ENCODE data around the gene RPS6KA2.

Gene RPS6KA2

DNA sequence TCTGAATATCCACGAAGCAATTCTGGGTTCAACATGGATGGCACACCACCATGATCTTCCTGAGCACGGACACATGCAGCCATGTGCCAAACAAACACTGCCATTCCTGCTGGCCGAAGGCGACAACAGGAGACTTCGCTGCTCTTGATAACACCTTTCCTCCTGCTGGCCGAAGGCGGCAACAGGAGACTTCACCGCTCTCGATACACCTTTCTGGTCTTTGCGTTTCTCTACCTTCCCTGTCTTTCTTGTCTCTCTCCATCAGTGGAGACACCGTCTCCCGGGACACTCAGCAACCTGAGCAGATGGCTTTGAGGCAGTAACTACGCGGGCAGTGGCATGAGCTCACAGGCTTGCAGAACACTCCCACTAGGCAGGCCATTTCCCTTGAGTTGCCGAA lies 189.4 kb downstream of the RPS6KA2 start:
- TF ChIP-seq ARNT (IDR thresholded peaks at IDR 0.05): no peak
- no peak for TF ChIP-seq FOXA1 (IDR thresholded peaks at IDR 0.05)
- no peak for TF ChIP-seq ZNF384 (IDR thresholded peaks at IDR 0.05)
- no peak for TF ChIP-seq SUZ12 (IDR thresholded peaks at IDR 0.05)
- ChIA-PET CTCF (no interaction called here), POLR2A (no interaction called here)
- DNase-seq (ENCODE audit: extremely low spot score): no peak

DNA sequence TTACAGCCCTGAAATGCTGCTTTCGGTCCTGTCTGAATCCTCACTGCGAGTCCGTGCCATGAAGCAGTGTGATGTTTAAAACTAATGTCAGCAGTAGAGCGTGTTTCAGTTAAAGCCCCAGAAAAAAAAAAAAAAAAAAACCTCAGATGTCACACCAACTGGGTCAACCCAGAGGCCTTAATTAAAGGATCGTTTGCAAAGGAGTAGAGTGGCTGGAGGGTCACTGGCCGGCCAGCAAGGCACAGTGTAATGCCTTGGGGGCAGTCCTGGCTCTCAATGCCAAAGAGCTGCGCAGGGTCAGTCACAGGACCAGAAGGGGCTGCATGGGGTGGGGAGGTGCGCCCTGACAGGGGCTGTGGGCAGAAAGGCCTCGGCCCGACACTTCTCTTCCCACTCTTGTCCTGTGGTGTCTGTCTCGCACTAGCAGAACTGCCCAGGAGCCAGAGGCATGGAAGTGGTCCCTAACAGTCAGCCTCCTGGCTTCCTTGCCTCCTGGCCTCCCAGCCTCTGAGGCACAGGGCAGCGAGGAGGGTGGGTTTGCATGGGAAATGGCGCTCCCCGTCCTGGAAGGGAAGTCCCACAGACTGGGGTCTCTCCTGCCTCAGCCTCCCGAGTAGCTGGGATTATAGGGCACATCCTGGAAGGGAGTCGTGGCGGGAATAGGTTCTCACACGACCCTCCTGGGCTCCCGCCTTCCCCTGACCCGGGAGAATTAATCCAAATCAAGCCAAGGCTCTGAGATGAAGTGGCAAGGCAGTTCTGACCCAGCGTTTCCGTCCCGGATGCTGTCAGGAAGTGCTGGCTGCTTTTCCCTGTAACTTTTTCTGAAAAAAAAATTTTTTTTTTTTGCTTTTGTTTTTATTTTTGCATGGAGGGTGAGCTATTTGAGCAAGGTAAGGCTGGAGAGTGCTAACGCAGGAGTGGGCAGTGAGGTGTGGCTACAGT lies 190.6 kb downstream of the RPS6KA2 start:
- ChIA-PET POLR2A (no interaction called here), CTCF (no interaction called here)
- TF ChIP-seq FOXK2 (IDR thresholded peaks at IDR 0.05) (no peak), ELF4 (IDR thresholded peaks at IDR 0.05) (no peak), TARDBP (IDR thresholded peaks at IDR 0.05) (no peak), BHLHE40 (IDR thresholded peaks at IDR 0.05; ENCODE audit: borderline replicate concordance) (no peak), ZNF384 (IDR thresholded peaks at IDR 0.05) (no peak), ARNT (IDR thresholded peaks at IDR 0.05) (no peak), SUZ12 (IDR thresholded peaks at IDR 0.05) (no peak), FOXA1 (IDR thresholded peaks at IDR 0.05) (no peak), LEF1 (IDR thresholded peaks at IDR 0.05; ENCODE audit: borderline replicate concordance) (no peak), CTBP1 (IDR thresholded peaks at IDR 0.05; ENCODE audit: borderline replicate concordance) (no peak), HDGF (IDR thresholded peaks at IDR 0.05; ENCODE audit: borderline replicate concordance) (no peak), FOXM1 (IDR thresholded peaks at IDR 0.05; ENCODE audit: borderline replicate concordance) (no peak), L3MBTL2 (conservative IDR thresholded peaks at IDR 0.05) (no peak), NFRKB (IDR thresholded peaks at IDR 0.05) (no peak), SP1 (IDR thresholded peaks at IDR 0.05) (no peak)
- TF ChIP-seq, protein P1, sequence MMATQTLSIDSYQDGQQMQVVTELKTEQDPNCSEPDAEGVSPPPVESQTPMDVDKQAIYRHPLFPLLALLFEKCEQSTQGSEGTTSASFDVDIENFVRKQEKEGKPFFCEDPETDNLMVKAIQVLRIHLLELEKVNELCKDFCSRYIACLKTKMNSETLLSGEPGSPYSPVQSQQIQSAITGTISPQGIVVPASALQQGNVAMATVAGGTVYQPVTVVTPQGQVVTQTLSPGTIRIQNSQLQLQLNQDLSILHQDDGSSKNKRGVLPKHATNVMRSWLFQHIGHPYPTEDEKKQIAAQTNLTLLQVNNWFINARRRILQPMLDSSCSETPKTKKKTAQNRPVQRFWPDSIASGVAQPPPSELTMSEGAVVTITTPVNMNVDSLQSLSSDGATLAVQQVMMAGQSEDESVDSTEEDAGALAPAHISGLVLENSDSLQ (IDR thresholded peaks at IDR 0.05): no peak
- no peak for DNase-seq (ENCODE audit: extremely low spot score)

DNA sequence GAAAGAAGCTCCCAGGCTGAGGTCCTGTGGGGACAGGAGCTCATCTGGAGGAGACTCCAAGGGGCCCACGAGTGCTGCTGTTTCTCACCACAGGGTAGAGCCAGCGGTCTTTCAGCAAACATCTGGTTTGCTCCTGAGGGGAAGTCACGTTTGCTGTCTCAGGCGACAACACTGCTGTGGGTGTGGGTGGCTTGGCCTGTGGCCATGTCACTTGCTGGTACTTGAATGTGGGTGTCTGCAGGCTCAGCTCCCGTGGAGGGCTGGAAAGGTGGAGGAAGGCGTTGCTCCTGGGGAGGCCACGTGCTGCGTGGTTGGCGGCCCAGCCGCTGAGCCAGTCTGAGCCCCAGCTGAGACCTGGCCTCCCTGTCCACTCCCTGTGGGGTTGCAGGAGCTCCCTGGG lies 191.5 kb downstream of the RPS6KA2 start:
- TF ChIP-seq TARDBP (IDR thresholded peaks at IDR 0.05) (no peak), FOXA1 (IDR thresholded peaks at IDR 0.05) (no peak), L3MBTL2 (conservative IDR thresholded peaks at IDR 0.05) (no peak), ELF4 (IDR thresholded peaks at IDR 0.05) (no peak), LEF1 (IDR thresholded peaks at IDR 0.05; ENCODE audit: borderline replicate concordance) (no peak), FOXK2 (IDR thresholded peaks at IDR 0.05) (no peak), CTBP1 (IDR thresholded peaks at IDR 0.05; ENCODE audit: borderline replicate concordance) (no peak), SP1 (IDR thresholded peaks at IDR 0.05) (no peak), ARNT (IDR thresholded peaks at IDR 0.05) (no peak), ZNF384 (IDR thresholded peaks at IDR 0.05) (no peak), NFRKB (IDR thresholded peaks at IDR 0.05) (no peak), FOXM1 (IDR thresholded peaks at IDR 0.05; ENCODE audit: borderline replicate concordance) (no peak), HDGF (IDR thresholded peaks at IDR 0.05; ENCODE audit: borderline replicate concordance) (no peak), SUZ12 (IDR thresholded peaks at IDR 0.05) (no peak)
- TF ChIP-seq, protein P1 (IDR thresholded peaks at IDR 0.05): no peak
- POLR2A ChIA-PET: no interaction called here
- CTCF ChIA-PET: no interaction called here
- no peak for DNase-seq (ENCODE audit: extremely low spot score)

DNA sequence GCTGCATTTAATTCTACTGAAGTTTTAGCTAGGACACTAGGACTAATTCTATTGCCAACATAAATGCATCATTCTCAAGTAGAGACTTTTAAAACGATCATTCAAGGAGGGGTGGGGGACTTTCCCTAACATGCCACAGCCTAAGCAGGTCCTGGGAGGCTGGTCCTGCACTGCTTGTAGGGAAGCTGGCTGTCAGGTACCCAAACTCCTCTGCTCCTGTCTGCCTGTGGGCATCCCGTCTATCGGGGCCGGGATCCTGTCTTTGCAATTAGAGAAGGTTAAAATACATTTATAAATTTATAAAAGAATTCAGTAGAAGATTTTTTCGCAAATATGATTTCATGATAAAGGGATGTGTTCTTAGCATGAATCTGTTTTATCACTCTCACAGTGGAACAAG lies 192.7 kb downstream of the RPS6KA2 start:
- POLR2A ChIA-PET: no interaction called here
- no peak for DNase-seq (ENCODE audit: extremely low spot score)
- no peak for TF ChIP-seq ELF4 (IDR thresholded peaks at IDR 0.05)
- TF ChIP-seq LEF1 (IDR thresholded peaks at IDR 0.05; ENCODE audit: borderline replicate concordance): no peak
- no peak for TF ChIP-seq ZNF384 (IDR thresholded peaks at IDR 0.05)
- TF ChIP-seq NFRKB (IDR thresholded peaks at IDR 0.05): no peak
- TF ChIP-seq, protein P1 (IDR thresholded peaks at IDR 0.05): no peak
- no peak for TF ChIP-seq FOXA1 (IDR thresholded peaks at IDR 0.05)
- no peak for TF ChIP-seq HDGF (IDR thresholded peaks at IDR 0.05; ENCODE audit: borderline replicate concordance)
- TF ChIP-seq FOXM1 (IDR thresholded peaks at IDR 0.05; ENCODE audit: borderline replicate concordance): no peak
- TF ChIP-seq SUZ12 (IDR thresholded peaks at IDR 0.05): no peak
- no peak for TF ChIP-seq SP1 (IDR thresholded peaks at IDR 0.05)
- CTCF ChIA-PET: no interaction called here

DNA sequence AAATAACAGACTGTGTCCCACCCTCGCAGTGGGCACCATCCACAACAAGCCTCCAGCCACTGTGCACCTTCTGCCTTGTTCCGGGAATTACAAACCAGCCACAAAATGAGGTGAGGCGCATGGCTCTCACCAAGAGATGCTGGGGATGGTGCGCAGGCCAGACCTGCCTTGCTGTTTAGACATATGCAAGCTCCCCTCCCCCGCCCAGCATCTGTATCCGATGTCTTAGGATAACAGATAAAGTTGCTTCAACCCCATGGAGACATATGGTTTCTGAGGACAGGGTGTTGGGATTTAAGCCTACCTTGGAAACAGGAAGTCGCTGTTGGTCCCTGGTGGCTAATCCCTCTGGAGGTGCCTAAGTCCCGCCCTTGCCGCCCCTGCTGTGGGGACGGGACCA lies 194.0 kb downstream of the RPS6KA2 start:
- CTCF ChIA-PET: no interaction called here
- DNase-seq (ENCODE audit: extremely low spot score): no peak
- POLR2A ChIA-PET: no interaction called here
- no peak for TF ChIP-seq NFRKB (IDR thresholded peaks at IDR 0.05)
- no peak for TF ChIP-seq LEF1 (IDR thresholded peaks at IDR 0.05; ENCODE audit: borderline replicate concordance)
- TF ChIP-seq, protein P1 (IDR thresholded peaks at IDR 0.05): no peak
- no peak for TF ChIP-seq L3MBTL2 (conservative IDR thresholded peaks at IDR 0.05)
- no peak for TF ChIP-seq ARNT (IDR thresholded peaks at IDR 0.05)
- TF ChIP-seq ELF4 (IDR thresholded peaks at IDR 0.05): no peak
- TF ChIP-seq FOXA1 (IDR thresholded peaks at IDR 0.05): no peak
- no peak for TF ChIP-seq TARDBP (IDR thresholded peaks at IDR 0.05)
- no peak for TF ChIP-seq FOXK2 (IDR thresholded peaks at IDR 0.05)
- no peak for TF ChIP-seq HDGF (IDR thresholded peaks at IDR 0.05; ENCODE audit: borderline replicate concordance)
- TF ChIP-seq BHLHE40 (IDR thresholded peaks at IDR 0.05; ENCODE audit: borderline replicate concordance): no peak
- TF ChIP-seq FOXM1 (IDR thresholded peaks at IDR 0.05; ENCODE audit: borderline replicate concordance): no peak
- no peak for TF ChIP-seq ZNF384 (IDR thresholded peaks at IDR 0.05)
- no peak for TF ChIP-seq SUZ12 (IDR thresholded peaks at IDR 0.05)
- TF ChIP-seq SP1 (IDR thresholded peaks at IDR 0.05): no peak
- no peak for TF ChIP-seq CTBP1 (IDR thresholded peaks at IDR 0.05; ENCODE audit: borderline replicate concordance)
